Activated B cell treated with CpG ODN at 0.5 μM for 24 hours (primary cell): ENCODE data around the gene SH2D6. TPM values are rescaled to one million over a fixed set of nuclear protein-coding genes. Genes with fewer than 3 reads are reported as not detected.

ENCODE experiments used
- ATAC-seq: fragments of 200-7000 bp; cut with Tn5 transposase; one replicate; pipeline ENCODE4 v1.10.0; 2021; ENCODE audit warnings: low read depth, mild to moderate bottlenecking, moderate library complexity
- CTCF ChIA-PET: fragments of 350-600 bp; sonication (Branson Sonifier 250); formaldehyde crosslinking; loops from one replicate; lab custom pipeline; 2021; ENCODE audit warnings: antibody characterized with exemption; lab: Charles Lee
- POLR2A ChIA-PET: fragments of 350-600 bp; sonication (Branson Sonifier 250); formaldehyde crosslinking; loops from one replicate; lab custom pipeline; 2021; ENCODE audit warnings: antibody characterized with exemption; lab: Charles Lee
- DNase-seq: peaks from one replicate; pipeline ENCODE4 v3.0.0; 2022
- H3K27ac Mint-ChIP-seq: one replicate; pipeline ENCODE4 v1.8.0; 2020; ENCODE audit warnings: mixed read lengths
- H3K27me3 Mint-ChIP-seq: one replicate; pipeline ENCODE4 v1.8.0; 2021; ENCODE audit warnings: mixed read lengths
- H3K36me3 Mint-ChIP-seq: one replicate; pipeline ENCODE4 v1.8.0; 2021; ENCODE audit warnings: low read depth, mixed read lengths
- H3K4me1 Mint-ChIP-seq: one replicate; pipeline ENCODE4 v1.8.0; 2021; ENCODE audit warnings: mixed read lengths
- H3K4me3 Mint-ChIP-seq: one replicate; pipeline ENCODE4 v1.8.0; 2020; ENCODE audit warnings: mild to moderate bottlenecking, mixed read lengths
- H3K9me3 Mint-ChIP-seq: one replicate; pipeline ENCODE4 v1.8.0; 2020; ENCODE audit warnings: mixed read lengths
- CTCF ChIP-seq: fragments of 200-600 bp; IDR thresholded peaks from one replicate; pipeline ENCODE4 v1.8.0; 2022; ENCODE audit warnings: antibody characterized with exemption, mild to moderate bottlenecking
- intact Hi-C: fragments of 100-400 bp; cut with micrococcal nuclease; formaldehyde crosslinking; loops from one replicate; pipeline ENCODE4 v1.15.1; 2024
- total RNA-seq: library from RNA; stranded (reverse); gene quantifications from 2 replicates; pipeline ENCODE4 v1.2.3, GENCODE V29; 2022

Gene SH2D6
- total RNA-seq, 1 donor from 2014 or later: 1.6 TPM

- intact Hi-C loops: loop anchor here (1.0 kb wide), 2 partner anchors 29 to 161 kb away; no protein-coding TSS in a partner anchor
- H3K27me3 Mint-ChIP-seq: no peaks in the 10 kb centered on the region
- ChIA-PET POLR2A (interaction anchor here (0.7 to 4.3 kb wide), 14 partner anchors 17 to 212 kb away, joined by 3 to 47 read pairs (median 7); partner anchors contain the start of genes ELMOD3, MAT2A, RETSAT and SH2D6), CTCF (interaction anchor here (0.8 to 7.9 kb wide), 8 partner anchors 14 to 165 kb away, joined by 3 to 105 read pairs (median 8); partner anchors contain the start of genes MAT2A and SH2D6)
- DNase-seq: peak; percentile 69
- peaks cover 68% of the 10 kb centered on the region for H3K36me3 Mint-ChIP-seq
- peaks cover 30% of the 10 kb centered on the region for H3K4me1 Mint-ChIP-seq
- TF ChIP-seq CTCF: no peak
- no peaks in the 10 kb centered on the region for H3K9me3 Mint-ChIP-seq
- ATAC-seq: peak; percentile 22
- peak overlapping the region; percentile 81 for H3K27ac Mint-ChIP-seq
- no peak overlapping the region for H3K4me3 Mint-ChIP-seq
These were observed 27.4 kb upstream of the SH2D6 start for GRCh38 chr2:85390941-85391669.

- POLR2A ChIA-PET: interaction anchor here (1.0 to 4.3 kb wide), 3 partner anchors 14 to 25 kb away, joined by 3 to 47 read pairs (median 3); partner anchors contain the start of gene SH2D6
These were observed 24.7 kb upstream of the SH2D6 start for GRCh38 chr2:85393836-85394235.

GRCh38 chr2:85394261-85394681 lies 24.2 kb upstream of the SH2D6 start:
- H3K4me1 Mint-ChIP-seq: peaks cover 30% of the 10 kb centered on the region
- intact Hi-C loops: no loop called here
- no peak for TF ChIP-seq CTCF
- DNase-seq: no peak
- peak overlapping the region; percentile 25 for H3K27ac Mint-ChIP-seq
- peaks cover 77% of the 10 kb centered on the region for H3K36me3 Mint-ChIP-seq
- no peak overlapping the region for H3K4me3 Mint-ChIP-seq
- no peaks in the 10 kb centered on the region for H3K27me3 Mint-ChIP-seq
- no peak for ATAC-seq
- no peaks in the 10 kb centered on the region for H3K9me3 Mint-ChIP-seq
- ChIA-PET CTCF (interaction anchor here (7.9 kb wide), 1 partner anchor 157 kb away, joined by 105 read pairs; no protein-coding TSS in a partner anchor), POLR2A (interaction anchor here (1.0 to 1.1 kb wide), 3 partner anchors 14 to 39 kb away, joined by 3 read pairs; partner anchors contain the start of genes ELMOD3, RETSAT and SH2D6)

More at GRCh38 chr2:85393836-85394235, 24.7 kb upstream of the SH2D6 start:
- DNase-seq (no peak), ATAC-seq (no peak)
- Mint-ChIP-seq H3K36me3 (peaks cover 77% of the 10 kb centered on the region), H3K4me3 (no peak overlapping the region), H3K27ac (peak overlapping the region; percentile 81), H3K4me1 (peaks cover 30% of the 10 kb centered on the region), H3K9me3 (no peaks in the 10 kb centered on the region), H3K27me3 (no peaks in the 10 kb centered on the region)
- intact Hi-C loops: no loop called here
- CTCF ChIA-PET: interaction anchor here (0.6 to 7.9 kb wide), 3 partner anchors 20 to 167 kb away, joined by 4 to 105 read pairs (median 9); no protein-coding TSS in a partner anchor
- no peak for TF ChIP-seq CTCF

- CTCF ChIA-PET: interaction anchor here (7.9 kb wide), 1 partner anchor 156 kb away, joined by 105 read pairs; no protein-coding TSS in a partner anchor
- Mint-ChIP-seq H3K4me3 (no peak overlapping the region), H3K4me1 (peaks cover 30% of the 10 kb centered on the region), H3K9me3 (no peaks in the 10 kb centered on the region), H3K27ac (no peak overlapping the region), H3K27me3 (no peaks in the 10 kb centered on the region), H3K36me3 (peaks cover 76% of the 10 kb centered on the region)
- ATAC-seq: no peak
- intact Hi-C loops: no loop called here
- TF ChIP-seq CTCF: no peak
- DNase-seq: no peak
- POLR2A ChIA-PET: interaction anchor here (1.0 to 1.1 kb wide), 3 partner anchors 14 to 40 kb away, joined by 3 read pairs; partner anchors contain the start of genes ELMOD3, RETSAT and SH2D6
These were observed 23.5 kb upstream of the SH2D6 start for GRCh38 chr2:85394976-85395375.
